Measurements from ENCODE around the gene UBAP2.
A peak's percentile ranks its signal among the peaks of the same experiment; 100 is the strongest.
"Not testable (repeated sequence)": the region's sequence is repeated elsewhere in the genome, so short reads cannot be mapped to it uniquely, and the experiment has no call there.

The UBAP2 gene

DNA sequence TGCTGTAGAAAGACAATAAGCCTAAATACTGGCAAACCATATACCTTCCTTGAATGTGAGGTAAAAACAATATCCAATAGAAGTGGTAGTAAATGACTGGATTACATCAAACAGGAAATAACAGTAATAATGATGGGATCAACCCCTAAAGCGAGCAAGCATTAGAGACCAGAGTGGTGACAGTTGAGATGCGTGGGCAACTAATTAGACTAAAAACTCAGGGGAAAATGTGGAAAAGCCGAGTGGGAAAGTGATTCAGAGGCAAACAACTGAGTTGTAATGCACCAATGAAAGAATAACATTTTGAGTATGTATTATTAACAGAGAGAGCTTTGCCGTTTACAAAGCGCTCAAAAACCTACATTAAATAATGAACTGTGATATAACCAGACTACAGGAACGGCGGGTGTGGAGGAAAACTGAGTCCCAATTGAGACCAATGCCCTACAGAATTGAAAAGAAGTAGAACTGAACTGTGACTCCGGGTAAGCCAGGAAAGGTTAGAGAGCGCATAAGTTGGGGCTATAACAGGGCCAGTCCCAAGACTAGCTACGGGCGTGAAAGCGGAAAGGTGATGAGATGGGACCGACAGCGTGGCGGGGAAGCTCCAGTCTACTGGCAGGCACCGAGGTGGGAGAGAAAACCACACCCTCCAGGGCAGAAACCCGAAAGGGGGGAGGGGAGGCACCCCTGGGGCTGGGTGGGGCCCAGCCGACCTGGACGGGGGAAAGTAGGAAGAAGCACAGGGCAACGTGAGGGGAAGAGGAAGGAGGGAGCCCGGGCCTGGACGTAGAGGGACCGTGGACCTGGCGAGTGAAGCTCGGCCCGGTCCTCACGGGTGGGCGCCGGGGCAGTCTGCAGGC lies 592 bp downstream of the UBAP2 start:
- DNase-seq = peak; percentile 61 to 83 (median 81)

DNA sequence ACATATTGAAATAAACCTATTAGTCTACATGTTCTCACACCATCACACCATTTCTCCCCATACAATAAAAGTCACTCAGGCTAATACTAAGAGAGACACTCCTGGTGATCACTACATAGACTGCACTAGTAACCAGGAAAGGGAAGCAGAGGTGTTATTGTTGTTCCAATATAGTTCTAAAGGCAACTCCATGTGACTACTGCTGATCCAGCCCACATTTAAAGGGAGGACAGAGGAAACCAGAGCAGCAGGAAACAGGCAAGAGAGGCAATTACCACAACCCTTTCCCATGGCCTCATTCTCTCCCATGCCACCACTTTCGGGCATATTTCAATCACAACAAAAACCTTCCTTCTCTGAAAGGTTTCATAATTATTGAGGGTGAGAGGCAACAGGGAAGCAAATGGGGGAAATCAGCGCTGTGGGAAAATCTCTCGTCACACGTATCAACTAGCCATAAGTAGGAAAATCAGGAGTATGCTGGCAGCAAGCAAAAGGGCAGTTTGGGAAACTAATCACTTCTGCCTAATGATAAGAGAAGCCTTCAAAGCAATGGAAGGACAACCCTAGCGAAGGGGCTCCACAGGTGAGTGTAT lies 1.8 kb downstream of the UBAP2 start:
- peak; percentile 57 to 61 (median 60) for DNase-seq

- DNase-seq = no peak
Observed at GRCh38 chr9:34045903-34046302, 2.8 kb downstream of the UBAP2 start.

GRCh38 chr9:34042074-34042473 lies 6.6 kb downstream of the UBAP2 start:
- not testable (repeated sequence) for DNase-seq

DNA sequence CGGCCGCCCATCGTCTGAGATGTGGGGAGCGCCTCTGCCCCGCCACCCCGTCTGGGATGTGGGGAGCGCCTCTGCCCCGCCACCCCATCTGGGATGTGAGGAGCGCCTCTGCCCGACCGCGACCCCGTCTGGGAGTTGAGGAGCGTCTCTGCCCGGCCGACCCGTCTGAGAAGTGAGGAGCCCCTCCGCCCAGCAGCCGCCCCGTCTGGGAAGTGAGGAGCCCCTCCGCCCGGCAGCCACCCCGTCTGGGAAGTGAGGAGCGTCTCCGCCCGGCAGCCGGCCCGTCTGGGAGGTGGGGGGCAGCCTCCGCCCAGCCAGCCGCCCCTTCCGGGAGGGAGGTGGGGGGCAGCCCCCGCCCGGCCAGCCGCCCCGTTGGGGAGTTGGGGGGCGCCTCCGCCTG lies 9.8 kb downstream of the UBAP2 start:
- DNase-seq = not testable (repeated sequence)

GRCh38 chr9:34037626-34038025 lies 11.1 kb downstream of the UBAP2 start:
- DNase-seq = no peak

DNA sequence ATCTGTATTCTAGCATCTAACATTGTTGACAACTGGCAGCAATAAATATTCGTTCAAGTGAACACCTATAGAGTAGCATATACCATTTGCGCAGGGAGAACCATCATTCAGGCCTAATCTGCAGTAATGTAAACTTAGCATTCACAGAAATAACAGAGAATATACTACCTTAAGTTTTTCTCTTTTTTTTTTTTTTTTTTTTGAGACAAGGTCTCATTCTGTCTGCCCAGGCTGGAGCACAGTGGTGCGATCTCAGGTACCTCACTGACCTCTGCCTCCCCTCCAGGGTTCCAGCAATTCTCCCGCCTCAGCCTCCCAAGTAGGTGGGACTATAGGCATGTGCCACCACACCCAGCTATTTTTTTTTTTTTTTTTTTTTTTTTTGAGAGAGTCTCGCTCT lies 12.1 kb downstream of the UBAP2 start:
- DNase-seq = no peak

DNA sequence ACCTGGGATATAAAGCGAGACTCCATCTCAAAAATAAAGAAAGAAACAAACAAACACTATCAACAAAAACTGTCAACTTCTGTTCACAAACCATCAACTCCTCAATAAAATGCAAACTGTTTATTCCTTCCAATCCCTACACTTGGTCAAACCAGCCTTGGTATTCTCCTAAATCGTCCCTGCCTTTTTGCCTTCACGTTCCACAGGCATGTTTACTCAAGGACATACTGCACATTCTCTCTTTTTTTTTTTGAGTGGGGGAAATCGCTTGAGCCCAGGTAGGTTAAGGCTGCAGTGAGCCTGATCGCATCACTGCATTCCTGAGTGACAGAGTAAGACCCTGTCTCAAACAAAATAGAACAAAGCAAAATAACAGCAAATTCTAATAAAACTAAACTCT lies 13.0 kb downstream of the UBAP2 start:
- no peak for DNase-seq

DNA sequence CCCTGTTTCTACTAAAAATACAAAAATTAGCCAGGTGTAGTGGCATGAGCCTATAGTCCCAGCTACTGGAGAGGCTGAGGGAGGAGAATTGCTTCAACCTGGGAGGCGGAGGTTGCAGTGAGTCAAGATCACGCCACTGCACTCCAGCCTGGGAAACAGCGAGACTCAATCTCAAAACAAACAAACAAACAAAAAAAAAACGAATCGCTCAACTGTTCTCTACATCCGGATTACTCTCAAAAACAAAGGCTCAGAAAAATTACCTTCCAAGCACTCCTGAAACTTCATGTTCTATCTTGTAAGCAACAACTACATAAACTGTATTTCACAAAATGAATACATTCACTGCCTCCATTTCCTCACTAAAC lies 14.0 kb downstream of the UBAP2 start:
- no peak for DNase-seq

DNA sequence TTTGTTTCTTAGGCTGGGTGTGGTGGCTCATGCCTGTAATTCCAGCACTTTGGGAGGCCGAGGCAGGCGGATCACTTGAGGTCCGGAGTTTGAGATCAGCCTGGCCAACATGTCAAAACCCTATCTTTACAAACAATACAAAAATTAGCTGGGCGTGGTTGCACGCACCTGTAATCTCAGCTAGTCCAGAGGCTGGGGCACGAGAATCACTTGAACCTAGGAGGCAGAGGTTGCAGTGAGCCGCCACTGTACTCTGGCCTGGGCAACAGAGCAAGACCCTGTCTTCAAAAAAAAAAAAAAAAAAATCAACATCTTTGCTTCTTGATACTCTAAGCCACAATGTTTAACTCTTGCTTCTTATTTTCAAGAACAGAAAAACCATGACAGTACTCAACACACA lies 16.1 kb downstream of the UBAP2 start:
- DNase-seq = no peak

GRCh38 chr9:34027845-34028574 lies 20.7 kb downstream of the UBAP2 start:
- no peak for DNase-seq

DNA sequence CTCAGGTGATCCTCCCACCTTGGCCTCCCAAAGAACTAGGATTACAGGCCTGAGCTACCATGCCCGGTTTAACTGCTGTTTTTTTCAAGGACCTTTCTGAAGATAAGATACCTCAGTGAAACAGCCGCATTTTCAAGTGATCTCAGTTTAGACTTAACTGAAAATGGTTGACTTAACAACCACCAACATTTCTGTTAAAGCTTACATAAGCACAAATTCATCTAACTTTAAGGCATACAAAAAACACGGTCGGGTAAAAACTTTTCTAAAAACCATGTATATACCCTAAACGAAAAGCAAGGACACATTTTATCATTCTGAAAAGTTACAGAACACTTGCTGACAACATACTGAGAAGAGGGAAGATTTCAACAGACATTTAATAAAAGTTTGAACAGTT lies 22.9 kb downstream of the UBAP2 start:
- DNase-seq = no peak

DNA sequence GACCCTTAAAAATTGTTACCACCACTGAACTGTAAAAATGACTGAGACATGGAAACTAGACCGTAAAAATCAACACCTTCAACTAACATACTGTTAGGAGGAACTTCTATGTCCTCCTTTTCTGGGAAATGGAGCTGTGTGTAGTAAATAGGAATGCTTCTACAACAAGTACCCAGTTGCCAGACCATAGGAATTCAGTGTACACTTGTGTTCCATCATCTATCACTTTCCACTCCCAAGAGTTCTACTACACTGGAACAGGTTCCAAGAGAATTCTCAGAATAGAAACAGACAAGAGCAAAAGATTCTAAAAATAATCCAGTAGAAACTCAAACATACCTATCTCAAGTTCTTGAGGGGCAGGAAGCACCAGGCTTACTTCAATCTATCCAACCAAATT lies 23.6 kb downstream of the UBAP2 start:
- DNase-seq = no peak

DNA sequence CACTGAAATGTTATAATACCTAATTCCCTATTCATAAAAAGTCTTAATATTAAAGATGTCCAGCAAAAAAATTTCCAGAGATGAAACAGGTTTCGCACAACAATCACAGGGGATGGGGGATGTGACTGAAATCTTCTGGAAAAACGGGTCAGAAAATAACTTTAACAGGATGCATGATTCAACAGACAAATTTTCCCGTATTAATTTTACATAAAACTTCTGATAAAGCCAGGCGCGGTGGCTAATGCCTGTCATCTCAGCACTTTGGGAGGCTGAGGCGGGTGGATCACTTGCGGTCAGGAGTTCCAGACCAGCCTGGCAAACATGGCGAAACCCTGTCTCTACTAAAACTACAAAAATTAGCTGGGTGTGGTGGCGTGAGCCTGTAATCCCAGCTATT lies 24.2 kb downstream of the UBAP2 start:
- DNase-seq = not testable (repeated sequence)

- no peak for DNase-seq
Observed at GRCh38 chr9:34016149-34016548, 32.5 kb downstream of the UBAP2 start.

- peak; percentile 26 to 39 (median 38) for DNase-seq
Observed at GRCh38 chr9:34010979-34011378, 37.7 kb downstream of the UBAP2 start.

GRCh38 chr9:34001951-34002350 lies 46.7 kb downstream of the UBAP2 start:
- no peak for DNase-seq

GRCh38 chr9:34001298-34001697 lies 47.4 kb downstream of the UBAP2 start:
- DNase-seq = no peak

DNA sequence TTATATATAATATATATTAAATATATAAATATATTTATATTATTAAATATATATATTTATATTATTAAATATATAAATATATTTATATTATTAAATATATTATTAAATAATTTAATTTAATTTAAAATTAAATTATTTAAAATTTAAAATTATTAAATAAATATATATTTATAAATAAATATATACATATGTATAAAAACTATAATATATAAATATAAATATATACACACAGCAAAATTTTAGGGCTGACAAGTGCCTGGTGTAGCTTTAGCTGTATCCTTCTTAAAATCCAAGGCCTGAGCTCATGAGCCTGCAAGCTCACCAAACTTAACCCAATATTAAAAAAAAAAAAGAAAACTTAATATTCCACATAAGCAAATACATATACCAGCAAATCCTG lies 53.2 kb downstream of the UBAP2 start:
- DNase-seq = no peak

DNA sequence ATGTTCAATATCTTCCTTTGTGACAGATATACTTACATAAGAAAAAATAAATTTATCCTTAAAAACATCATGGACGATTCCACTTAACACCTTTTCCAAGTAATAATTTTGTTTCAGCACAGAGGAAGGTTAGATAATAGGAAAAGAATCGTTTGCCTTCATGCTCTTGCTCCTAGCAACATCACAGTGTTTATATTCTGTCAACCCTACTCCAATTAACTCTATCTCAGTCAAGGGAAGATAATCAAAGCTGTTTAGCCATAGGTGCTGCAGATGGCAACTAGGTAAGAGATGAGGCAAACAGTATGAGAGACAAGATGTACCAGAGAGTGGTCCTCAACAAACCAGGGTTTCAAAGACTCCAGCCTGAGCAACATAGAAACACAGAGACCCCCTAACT lies 55.6 kb downstream of the UBAP2 start:
- no peak for DNase-seq

DNA sequence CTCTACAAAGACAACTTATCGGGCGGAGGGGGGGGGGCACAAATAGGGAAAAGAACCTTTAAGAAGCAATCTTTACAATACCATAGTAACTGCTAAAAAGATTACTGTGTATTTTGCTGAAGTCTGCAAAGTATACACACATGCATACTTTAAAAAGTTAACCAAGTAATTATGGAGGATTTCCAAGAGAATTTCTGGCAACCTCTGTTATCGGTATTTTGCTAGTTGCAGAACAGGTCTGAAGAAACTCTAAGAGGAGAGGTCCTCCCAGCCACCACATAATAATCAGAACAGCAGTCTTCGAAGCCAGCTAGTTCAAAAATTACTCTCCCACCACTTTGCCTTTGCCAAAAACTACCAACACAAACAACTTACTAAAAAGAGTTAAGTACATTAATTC lies 56.1 kb downstream of the UBAP2 start:
- no peak for DNase-seq

GRCh38 chr9:33988219-33988890 lies 60.3 kb downstream of the UBAP2 start:
- DNase-seq = no peak

GRCh38 chr9:33976414-33976813 lies 72.3 kb downstream of the UBAP2 start:
- no peak for DNase-seq

Data from suppressor macrophage treated with lipopolysaccharide for 1 hour (primary cell).